ENCODE measurements around the gene CCND3. TPM values are rescaled to one million over a fixed set of nuclear protein-coding genes. Genes with fewer than 3 reads are reported as not detected.

CCND3 gene
- total and polyA plus RNA-seq, 2 of the 8 experiments (the other 6 are each of a cell fraction or from before 2014, with no cell fraction given), result 30.6 to 32.9 TPM

DNA sequence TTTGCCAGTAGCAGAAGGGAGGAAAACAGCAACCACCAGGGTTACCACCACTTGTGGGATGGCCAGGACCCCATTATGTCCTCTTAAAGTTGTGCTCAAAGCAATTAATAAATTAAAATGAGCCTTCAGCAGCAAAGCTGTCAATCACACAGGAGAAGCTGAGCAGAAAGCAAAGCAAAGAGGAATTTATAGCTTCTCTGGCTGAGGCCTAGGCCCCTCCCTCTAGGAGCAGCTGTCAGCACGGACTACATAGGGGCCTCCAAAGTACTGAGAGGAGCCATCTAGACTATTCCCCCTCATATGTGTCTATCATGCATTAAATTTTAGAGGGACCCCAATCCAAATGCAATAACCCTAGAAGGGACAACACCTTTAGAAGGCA, 6.4 kb downstream of the CCND3 start:
- Histone ChIP-seq H2BK120ac (replicated peaks; ENCODE audit: low read depth, low read length) (no peak overlapping the region), H3K4me1 (replicated peaks in 1 of 4; ENCODE audit: control insufficient read depth in 3 of 4, insufficient read depth in 4 of 4, low read length in 3 of 4) (peaks cover 6 to 20% (median 16%) of the 10 kb centered on the region in 4 experiments), H4K5ac (ENCODE audit: insufficient read length, low read depth, low read length) (no peak overlapping the region), H3K18ac (ENCODE audit: extremely low read depth, low read length) (no peak overlapping the region), H3K79me2 (ENCODE audit: control insufficient read depth in 1 of 2, insufficient read depth in 2 of 2, low read length in 2 of 2) (peaks cover 0 to 10% of the 10 kb centered on the region in 2 experiments; a peak in 1 of 4 replicates), H2AK5ac (ENCODE audit: low read depth, low read length) (no peak overlapping the region), H3K23me2 (ENCODE audit: low read depth, low read length) (peaks cover 2% of the 10 kb centered on the region), H3K56ac (replicated peaks; ENCODE audit: insufficient read length, low read depth, low read length) (no peak overlapping the region), H2BK20ac (ENCODE audit: low read length) (no peak overlapping the region), H3K9ac (replicated peaks in 1 of 4; ENCODE audit: extremely low read depth in 1 of 4, low read depth in 3 of 4, low read length in 3 of 4) (no peak overlapping the region), H3K79me1 (ENCODE audit: low read depth, low read length) (peaks cover 2% of the 10 kb centered on the region), H3K36me3 (ENCODE audit: control insufficient read depth in 2 of 4, insufficient read depth in 4 of 4, low read length in 3 of 4) (peaks cover 31 to 54% (median 45%) of the 10 kb centered on the region in 4 experiments), H3K9me3 (ENCODE audit: insufficient read depth in 2 of 2, low read depth in 1 of 2, low read length in 1 of 2) (no peaks in the 10 kb centered on the region), H3K14ac (ENCODE audit: insufficient read length) (no peak overlapping the region), H3K4ac (replicated peaks; ENCODE audit: insufficient read length, low read depth, low read length) (no peak overlapping the region), H2BK5ac (ENCODE audit: low read depth, low read length) (no peak overlapping the region), H3K4me2 (ENCODE audit: insufficient read depth in 1 of 2, low read depth in 2 of 2, low read length in 2 of 2) (no peak overlapping the region), H4K20me1 (replicated peaks in 1 of 2; ENCODE audit: control insufficient read depth in 1 of 2, insufficient read depth in 2 of 2, low read length in 2 of 2) (peaks cover 2 to 6% of the 10 kb centered on the region in 2 experiments), H3K27me3 (replicated peaks in 1 of 4; ENCODE audit: control insufficient read depth in 3 of 4, extremely low read depth in 1 of 4, insufficient read depth in 3 of 4, low read length in 3 of 4) (no peaks in the 10 kb centered on the region), H3K4me3 (ENCODE audit: extremely low read depth in 1 of 4, insufficient read depth in 2 of 4, low read depth in 3 of 4, low read length in 4 of 4) (no peak overlapping the region), H4K8ac (ENCODE audit: extremely low read depth, insufficient read depth, low read length) (no peak overlapping the region), H4K91ac (replicated peaks; ENCODE audit: insufficient read length, low read length) (no peak overlapping the region), H3K27ac (ENCODE audit: low read depth, low read length) (no peak overlapping the region), H2BK12ac (ENCODE audit: low read depth, low read length) (no peak overlapping the region), H2BK15ac (ENCODE audit: low read length) (no peak overlapping the region), H2AFZ (ENCODE audit: low read length) (no peak overlapping the region), H3K23ac (ENCODE audit: insufficient read length) (no peak overlapping the region)
- no peak for TF ChIP-seq TEAD4 (IDR thresholded peaks at IDR 0.05; ENCODE audit: low read depth, low read length)
- no peak for TF ChIP-seq CHD2 (IDR thresholded peaks at IDR 0.05; ENCODE audit: low read length)
- no peak for TF ChIP-seq ASH2L (IDR thresholded peaks at IDR 0.05; ENCODE audit: low read length)
- TF ChIP-seq, protein P1, sequence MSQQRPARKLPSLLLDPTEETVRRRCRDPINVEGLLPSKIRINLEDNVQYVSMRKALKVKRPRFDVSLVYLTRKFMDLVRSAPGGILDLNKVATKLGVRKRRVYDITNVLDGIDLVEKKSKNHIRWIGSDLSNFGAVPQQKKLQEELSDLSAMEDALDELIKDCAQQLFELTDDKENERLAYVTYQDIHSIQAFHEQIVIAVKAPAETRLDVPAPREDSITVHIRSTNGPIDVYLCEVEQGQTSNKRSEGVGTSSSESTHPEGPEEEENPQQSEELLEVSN (IDR thresholded peaks at IDR 0.05), result no peak
- TF ChIP-seq NRF1 (IDR thresholded peaks at IDR 0.05; ENCODE audit: low read depth, low read length), result no peak
- TF ChIP-seq SIRT6 (IDR thresholded peaks at IDR 0.05; ENCODE audit: low read length), result no peak
- no peak for TF ChIP-seq USF2 (IDR thresholded peaks at IDR 0.05; ENCODE audit: low read length)
- no peak for TF ChIP-seq EGR1 (IDR thresholded peaks at IDR 0.05; ENCODE audit: borderline replicate concordance, low read depth, low read length)
- no peak for TF ChIP-seq HDAC6 (IDR thresholded peaks at IDR 0.05; ENCODE audit: low read depth, low read length)
- no peak for FAIRE-seq
- ChIA-PET POLR2A (ENCODE audit: partially characterized antibody) (interaction anchor here (0.6 to 16.6 kb wide), 9 partner anchors 9 to 148 kb away, joined by 3 to 235 read pairs (median 6); partner anchors contain the start of genes BYSL, MED20, TAF8 and TOMM6), CTCF (ENCODE audit: partially characterized antibody) (interaction anchor here (0.7 to 13.7 kb wide), 27 partner anchors 9 to 484 kb away, joined by 3 to 219 read pairs (median 5); partner anchors contain the start of genes BYSL and MED20)
- DNase-seq (ENCODE audit: low read depth in 1 of 2, low spot score in 2 of 2), result no peak
- 83% methylated on average over 1 of the region's 1 CpG; no CpG with 5 or more reads in 1 of the 2 experiments for WGBS, 2 experiments (ENCODE audit: extremely low coverage in 1 of 2, insufficient coverage in 1 of 2, insufficient read length in 1 of 2, insufficient replicate concordance in 2 of 2, low coverage in 1 of 2, low lambda C conversion rate in 2 of 2, missing lambda C conversion rate in 1 of 2)

Measured in H1 (cell line).